Osteoblast (primary cell): ENCODE results near the gene GNRHR. TPM values are rescaled to one million over a fixed set of nuclear protein-coding genes. Genes with fewer than 3 reads are reported as not detected.

Source experiments
- DNase-seq: peaks from one replicate; pipeline ENCODE4 v3.0.0; 2011; ENCODE audit warnings: low spot score, mixed read lengths; ENCODE audit not compliant: insufficient read length; ENCODE audit errors: missing footprints
- H2AFZ ChIP-seq: 2 replicates; pipeline ENCODE4 v1.6.0; 2011; ENCODE audit warnings: mild to moderate bottlenecking, low read length
- H3K27ac ChIP-seq: 2 replicates; pipeline ENCODE4 v1.5.1; 2011; ENCODE audit warnings: mild to moderate bottlenecking, low read depth, low read length, moderate library complexity
- H3K27me3 ChIP-seq: 2 replicates; pipeline ENCODE4 v1.6.0; 2012; ENCODE audit warnings: mild to moderate bottlenecking, control low read depth, inconsistent platforms, low read length, moderate library complexity; ENCODE audit not compliant: insufficient read depth
- H3K36me3 ChIP-seq: 2 replicates; pipeline ENCODE4 v1.5.1; 2011; ENCODE audit warnings: mild to moderate bottlenecking, low read length, control low read depth, moderate library complexity; ENCODE audit not compliant: insufficient read depth
- H3K4me1 ChIP-seq: 2 replicates; pipeline ENCODE4 v1.5.1; 2011; ENCODE audit warnings: mild to moderate bottlenecking, low read length, control low read depth, moderate library complexity; ENCODE audit not compliant: insufficient read depth
- H3K4me2 ChIP-seq: 2 replicates; pipeline ENCODE4 v1.6.0; 2011; ENCODE audit warnings: mild to moderate bottlenecking, low read length; ENCODE audit not compliant: insufficient read depth
- H3K4me3 ChIP-seq: fragments of 200-600 bp; sonication (generic); 3 replicates; pipeline ENCODE4 v1.5.1; 2012; ENCODE audit warnings: mild to moderate bottlenecking, low read length, inconsistent platforms; ENCODE audit not compliant: insufficient read depth
- H3K79me2 ChIP-seq: 2 replicates; pipeline ENCODE4 v1.6.0; 2012; ENCODE audit warnings: mild to moderate bottlenecking, low read length, control low read depth, inconsistent platforms; ENCODE audit not compliant: insufficient read depth
- H3K9me3 ChIP-seq: 2 replicates; pipeline ENCODE4 v1.5.1; 2011; ENCODE audit warnings: low read depth, low read length, control low read depth
- H4K20me1 ChIP-seq: 2 replicates; pipeline ENCODE4 v1.6.0; 2012; ENCODE audit warnings: mild to moderate bottlenecking, low read length, control low read depth; ENCODE audit not compliant: insufficient read depth
- CTCF ChIP-seq: IDR thresholded peaks from 2 replicates; pipeline ENCODE4 v1.5.1; 2011; ENCODE audit warnings: mild to moderate bottlenecking, low read depth, low read length, moderate library complexity; ENCODE audit errors: extremely low read depth
- total RNA-seq: library from RNA; depleted of rRNA; stranded (reverse); fragments of >200 nt; gene quantifications from 2 replicates; pipeline ENCODE4 v1.2.3, GENCODE V29; 2012

GNRHR gene
- total RNA-seq, 1 donor, result not detected

GRCh38 chr4:67746797-67747495 lies 7.2 kb downstream of the GNRHR start:
- no peaks in the 10 kb centered on the region for H3K27me3 ChIP-seq
- H3K27ac ChIP-seq, result no peak overlapping the region
- no peaks in the 10 kb centered on the region for H3K79me2 ChIP-seq
- no peaks in the 10 kb centered on the region for H3K36me3 ChIP-seq
- H4K20me1 ChIP-seq, result no peaks in the 10 kb centered on the region
- H3K4me2 ChIP-seq, result no peak overlapping the region
- no peaks in the 10 kb centered on the region for H3K9me3 ChIP-seq
- H2AFZ ChIP-seq, result no peak overlapping the region
- TF ChIP-seq CTCF, result peak; percentile 68
- no peak overlapping the region for H3K4me3 ChIP-seq
- DNase-seq, result no peak
- H3K4me1 ChIP-seq, result peaks cover 11% of the 10 kb centered on the region

- H3K27me3 ChIP-seq, result no peaks in the 10 kb centered on the region
- H4K20me1 ChIP-seq, result no peaks in the 10 kb centered on the region
- H3K27ac ChIP-seq, result no peak overlapping the region
- H3K36me3 ChIP-seq, result no peaks in the 10 kb centered on the region
- no peaks in the 10 kb centered on the region for H3K79me2 ChIP-seq
- H3K4me1 ChIP-seq, result peaks cover 7% of the 10 kb centered on the region
- H2AFZ ChIP-seq, result peak overlapping the region; percentile 54
- H3K4me3 ChIP-seq, result no peak overlapping the region
- DNase-seq, result no peak
- H3K4me2 ChIP-seq, result peak overlapping the region; percentile 0
- no peaks in the 10 kb centered on the region for H3K9me3 ChIP-seq
- TF ChIP-seq CTCF, result no peak
These were observed 9.5 kb downstream of the GNRHR start for GRCh38 chr4:67744561-67745283.

GRCh38 chr4:67743194-67743593 lies 11.0 kb downstream of the GNRHR start:
- Histone ChIP-seq H3K36me3 (no peaks in the 10 kb centered on the region), H3K4me1 (peaks cover 7% of the 10 kb centered on the region), H3K9me3 (no peaks in the 10 kb centered on the region), H4K20me1 (no peaks in the 10 kb centered on the region), H3K4me2 (no peak overlapping the region), H2AFZ (no peak overlapping the region), H3K27me3 (no peaks in the 10 kb centered on the region), H3K4me3 (no peak overlapping the region), H3K79me2 (no peaks in the 10 kb centered on the region), H3K27ac (no peak overlapping the region)
- DNase-seq, result no peak
- TF ChIP-seq CTCF, result no peak

- no peaks in the 10 kb centered on the region for H3K27me3 ChIP-seq
- no peak overlapping the region for H3K27ac ChIP-seq
- no peaks in the 10 kb centered on the region for H4K20me1 ChIP-seq
- no peak overlapping the region for H2AFZ ChIP-seq
- no peaks in the 10 kb centered on the region for H3K79me2 ChIP-seq
- H3K4me1 ChIP-seq, result no peaks in the 10 kb centered on the region
- H3K9me3 ChIP-seq, result no peaks in the 10 kb centered on the region
- H3K4me2 ChIP-seq, result no peak overlapping the region
- no peak for DNase-seq
- no peaks in the 10 kb centered on the region for H3K36me3 ChIP-seq
- TF ChIP-seq CTCF, result no peak
- H3K4me3 ChIP-seq, result no peak overlapping the region
These were observed 17.9 kb downstream of the GNRHR start for GRCh38 chr4:67736262-67736661.
